IMR-90 (cell line): ENCODE results near the gene SLC25A34. TPM values are rescaled to one million over a fixed set of nuclear protein-coding genes. Genes with fewer than 3 reads are reported as not detected.

Experiments
- ATAC-seq: fragments of 200-7000 bp; cut with Tn5 transposase; 2 replicates; pipeline ENCODE4 v1.9.1; 2020; ENCODE audit warnings: low read depth, mild to moderate bottlenecking, moderate library complexity
- BruUV-seq: library from RNA; stranded (reverse); fragments of 400-500 nt; replicated peaks from 2 replicates; lab custom pipeline; 2021; lab: Mats Ljungman, UMichigan
- CTCF ChIA-PET: fragments of 300-600 bp; formaldehyde crosslinking; extraction: SDS; loops from one replicate; lab custom pipeline; 2021; ENCODE audit warnings: antibody characterized with exemption; lab: Yijun Ruan, JAX
- POLR2A ChIA-PET: fragments of 300-600 bp; sonication (Branson Sonifier 250); formaldehyde crosslinking; loops from one replicate; lab custom pipeline; 2022; ENCODE audit warnings: antibody characterized with exemption; ENCODE audit not compliant: unreplicated experiment; lab: Charles Lee
- DNase-seq: peaks from one replicate; pipeline ENCODE4 v3.0.0; 2013
- H2AFZ ChIP-seq: replicated peaks from 2 replicates; pipeline ENCODE3; 2013; ENCODE audit warnings: low read length, mild to moderate bottlenecking; ENCODE audit not compliant: poor library complexity
- H2AK5ac ChIP-seq: 2 replicates; pipeline ENCODE4 v1.6.1; 2013; ENCODE audit warnings: low read depth, low read length, inconsistent platforms
- H2AK9ac ChIP-seq: replicated peaks from 2 replicates; pipeline ENCODE3; 2013; ENCODE audit warnings: mild to moderate bottlenecking, low read depth, low read length, moderate library complexity; ENCODE audit not compliant: poor library complexity
- H2BK120ac ChIP-seq: 2 replicates; pipeline ENCODE4 v1.6.1; 2013; ENCODE audit warnings: low read depth, low read length, inconsistent platforms
- H2BK15ac ChIP-seq: 3 replicates; pipeline ENCODE4 v1.6.1; 2013; ENCODE audit warnings: low read depth, low read length, inconsistent platforms
- H2BK20ac ChIP-seq: 2 replicates; pipeline ENCODE4 v1.6.1; 2013; ENCODE audit warnings: low read depth, mild to moderate bottlenecking, inconsistent platforms, low read length, moderate library complexity
- H2BK5ac ChIP-seq: 2 replicates; pipeline ENCODE4 v1.6.1; 2013; ENCODE audit warnings: mild to moderate bottlenecking, low read depth, low read length, inconsistent platforms; ENCODE audit not compliant: poor library complexity, severe bottlenecking
- H3K14ac ChIP-seq: replicated peaks from 2 replicates; pipeline ENCODE4 v1.6.1; 2013; ENCODE audit warnings: low read depth, low read length, inconsistent platforms
- H3K18ac ChIP-seq: 2 replicates; pipeline ENCODE4 v1.6.1; 2013; ENCODE audit warnings: low read depth, low read length, control low read depth
- H3K23ac ChIP-seq: 2 replicates; pipeline ENCODE4 v1.6.1; 2013; ENCODE audit warnings: low read depth, low read length, inconsistent platforms
- H3K27ac ChIP-seq: 2 replicates; pipeline ENCODE4 v1.5.1; 2013; ENCODE audit warnings: mild to moderate bottlenecking, control low read depth, low read length; ENCODE audit not compliant: insufficient read depth
- H3K27me3 ChIP-seq: 2 replicates; pipeline ENCODE4 v1.6.1; 2013; ENCODE audit warnings: low read length; ENCODE audit not compliant: control insufficient read depth, insufficient read depth
- H3K36me3 ChIP-seq: 2 replicates; pipeline ENCODE4 v1.6.1; 2013; ENCODE audit warnings: low read length, mixed read lengths; ENCODE audit not compliant: control insufficient read depth, insufficient read depth
- H3K4ac ChIP-seq: 2 replicates; pipeline ENCODE4 v1.6.1; 2013; ENCODE audit warnings: low read depth, low read length, inconsistent platforms
- H3K4me1 ChIP-seq: 2 replicates; pipeline ENCODE4 v1.6.1; 2013; ENCODE audit warnings: low read length, mixed read lengths; ENCODE audit not compliant: control insufficient read depth, insufficient read depth
- H3K4me2 ChIP-seq: 2 replicates; pipeline ENCODE4 v1.6.1; 2013; ENCODE audit warnings: low read depth, mild to moderate bottlenecking, control low read depth, low read length, moderate library complexity
- H3K4me3 ChIP-seq: 2 replicates; pipeline ENCODE4 v1.5.1; 2013; ENCODE audit warnings: low read depth, mild to moderate bottlenecking, control low read depth, low read length, moderate library complexity; ENCODE audit not compliant: insufficient read depth
- H3K56ac ChIP-seq: 2 replicates; pipeline ENCODE4 v1.6.1; 2013; ENCODE audit warnings: low read length, inconsistent platforms; ENCODE audit not compliant: insufficient read depth; ENCODE audit errors: extremely low read depth
- H3K79me1 ChIP-seq, 2 experiments: 2 replicates each; pipeline ENCODE4 v1.6.1; 2013; ENCODE audit warnings: low read length in 2 of 2, inconsistent platforms in 1 of 2, low read depth in 1 of 2
- H3K9ac ChIP-seq: 2 replicates; pipeline ENCODE4 v1.6.1; 2013; ENCODE audit warnings: low read depth, low read length, control low read depth
- H3K9me1 ChIP-seq: 2 replicates; pipeline ENCODE4 v1.6.1; 2013; ENCODE audit warnings: low read length, inconsistent platforms; ENCODE audit not compliant: insufficient read depth
- H3K9me3 ChIP-seq: 2 replicates; pipeline ENCODE4 v1.6.1; 2013; ENCODE audit warnings: low read length; ENCODE audit not compliant: control insufficient read depth, insufficient read depth
- H4K20me1 ChIP-seq: 2 replicates; pipeline ENCODE4 v1.6.1; 2013; ENCODE audit warnings: low read length, inconsistent platforms; ENCODE audit not compliant: insufficient read depth
- H4K5ac ChIP-seq: 2 replicates; pipeline ENCODE4 v1.6.1; 2013; ENCODE audit warnings: mild to moderate bottlenecking, low read depth, low read length, control low read depth
- H4K8ac ChIP-seq, 2 experiments: 2 replicates each; pipeline ENCODE4 v1.6.1; 2013; ENCODE audit warnings: low read depth in 2 of 2, low read length in 2 of 2, control low read depth in 1 of 2, inconsistent platforms in 1 of 2
- H4K91ac ChIP-seq: 2 replicates; pipeline ENCODE4 v1.6.1; 2013; ENCODE audit warnings: low read depth, low read length, inconsistent platforms; ENCODE audit not compliant: insufficient read depth
- CEBPB ChIP-seq: IDR thresholded peaks from 2 replicates; pipeline ENCODE4 v1.6.1; 2012; ENCODE audit warnings: low read depth, low read length, improper control_type of control experiment
- CHD1 ChIP-seq: IDR thresholded peaks from 2 replicates; pipeline ENCODE4 v1.6.1; 2012; ENCODE audit warnings: low read depth, low read length, improper control_type of control experiment
- CTCF ChIP-seq: conservative IDR thresholded peaks from 2 replicates; pipeline ENCODE4 v1.5.1; 2012; ENCODE audit warnings: mild to moderate bottlenecking, low read depth, low read length, improper control_type of control experiment
- FOS ChIP-seq: fragments of 150-350 bp; IDR thresholded peaks from 2 replicates; pipeline ENCODE4 v1.6.1; 2016; ENCODE audit warnings: low read depth, low read length
- MAFK ChIP-seq: IDR thresholded peaks from 2 replicates; pipeline ENCODE4 v1.6.1; 2012; ENCODE audit warnings: low read depth, low read length, improper control_type of control experiment
- POLR2A ChIP-seq: IDR thresholded peaks from 2 replicates; pipeline ENCODE4 v1.6.1; 2012; ENCODE audit warnings: mild to moderate bottlenecking, low read depth, low read length
- RAD21 ChIP-seq: IDR thresholded peaks from 2 replicates; pipeline ENCODE4 v1.6.1; 2012; ENCODE audit warnings: low read length, improper control_type of control experiment
- RFX5 ChIP-seq: IDR thresholded peaks from 2 replicates; pipeline ENCODE4 v1.8.0; 2012; ENCODE audit warnings: low read depth, mild to moderate bottlenecking, low read length, moderate library complexity
- SMC3 ChIP-seq: fragments of 150-350 bp; IDR thresholded peaks from 2 replicates; pipeline ENCODE4 v1.6.1; 2016; ENCODE audit warnings: low read depth, mild to moderate bottlenecking, antibody characterized with exemption, low read length, moderate library complexity
- USF2 ChIP-seq: fragments of 150-350 bp; IDR thresholded peaks from 2 replicates; pipeline ENCODE4 v1.6.1; 2017; ENCODE audit warnings: mild to moderate bottlenecking, antibody characterized with exemption, low read length, low read depth
- WGBS, 2 experiments: methylation state at CpG; one replicate each; pipeline versions ENCODE4 v1.1.5 to v1.1.7; 2013; ENCODE audit warnings: missing lambda C conversion rate in 2 of 2; ENCODE audit not compliant: insufficient read length in 1 of 2; ENCODE audit errors: extremely low coverage in 2 of 2; 5-methylcytosine and 5-hydroxymethylcytosine counted together
- dilution Hi-C: fragments of 300-500 bp; cut with HindIII; formaldehyde crosslinking; loops from one replicate; pipeline ENCODE4 v1.14.3; 2018; ENCODE audit warnings: low sequenced_read_pairs; ENCODE audit not compliant: unreplicated experiment
- in situ Hi-C: fragments of 300-500 bp; cut with MboI; formaldehyde crosslinking; loops from 3 replicates; pipeline ENCODE4 v1.14.3; 2019; ENCODE audit warnings: low sequenced_read_pairs, inconsistent platforms, mixed read lengths
- intact Hi-C: fragments of 100-400 bp; cut with micrococcal nuclease; formaldehyde crosslinking; loops from 2 replicates; pipeline ENCODE4 v1.10.0; 2022
- polyA plus RNA-seq, 3 experiments: library from polyadenylated mRNA; depleted of rRNA; stranded (reverse); fragments of >200 nt; gene quantifications; 2 replicates each; pipeline ENCODE4 v1.2.3, GENCODE V29; 2012; ENCODE audit warnings: low replicate concordance in 1 of 3
- total RNA-seq: library from RNA; depleted of rRNA; stranded (reverse); fragments of >200 nt; gene quantifications from 2 replicates; pipeline ENCODE4 v1.2.3, GENCODE V29; 2012
- TF ChIP-seq, protein P1 (sequence below): fragments of 150-350 bp; IDR thresholded peaks from 2 replicates; pipeline ENCODE4 v1.6.1; 2016; ENCODE audit warnings: low read depth, mild to moderate bottlenecking, low read length, moderate library complexity, borderline replicate concordance

Gene SLC25A34
- total and polyA plus RNA-seq, 2 of the 4 experiments (the other 2 are of a cell fraction), result under 0.01 to 0.72 TPM

- peak overlapping the region; percentile 79 for H2AK9ac ChIP-seq
- H2BK15ac ChIP-seq, result no peak overlapping the region
- intact Hi-C loops (no loop called here), dilution Hi-C loops (no loop called here), in situ Hi-C loops (no loop called here)
- BruUV-seq, result TSS peak; percentile 24
- ATAC-seq (no peak), DNase-seq (no peak)
- peak overlapping the region; percentile 11 to 66; a peak in 3 of 4 replicates for H4K8ac ChIP-seq
- H3K4me2 ChIP-seq, result peak overlapping the region; percentile 70
- H3K27ac ChIP-seq, result peak overlapping the region; percentile 78; the same call in 1 of the 2 replicates
- peak overlapping the region; percentile 87 for H2AK5ac ChIP-seq
- POLR2A ChIA-PET, result no interaction called here
- CTCF ChIA-PET, result no interaction called here
- H3K9me1 ChIP-seq, result peaks cover 14% of the 10 kb centered on the region
- peak overlapping the region; percentile 92 for H3K4ac ChIP-seq
- no CpG with 5 or more reads among the region's 8 CpGs for WGBS, 2 experiments
- no peak overlapping the region for H2BK5ac ChIP-seq
- H4K20me1 ChIP-seq, result peaks cover 46% of the 10 kb centered on the region
- H3K23ac ChIP-seq, result peak overlapping the region; percentile 83
- 0 out of 2 replicates have a peak overlapping the region, but pooled peaks have one; percentile 63 for H3K56ac ChIP-seq
- H3K79me1 ChIP-seq, result peaks cover 19 to 55% of the 10 kb centered on the region in 2 experiments
- H3K9me3 ChIP-seq, result no peaks in the 10 kb centered on the region
- peak overlapping the region; percentile 41; the same call in 1 of the 2 replicates for H2BK120ac ChIP-seq
- TF ChIP-seq, protein P1, sequence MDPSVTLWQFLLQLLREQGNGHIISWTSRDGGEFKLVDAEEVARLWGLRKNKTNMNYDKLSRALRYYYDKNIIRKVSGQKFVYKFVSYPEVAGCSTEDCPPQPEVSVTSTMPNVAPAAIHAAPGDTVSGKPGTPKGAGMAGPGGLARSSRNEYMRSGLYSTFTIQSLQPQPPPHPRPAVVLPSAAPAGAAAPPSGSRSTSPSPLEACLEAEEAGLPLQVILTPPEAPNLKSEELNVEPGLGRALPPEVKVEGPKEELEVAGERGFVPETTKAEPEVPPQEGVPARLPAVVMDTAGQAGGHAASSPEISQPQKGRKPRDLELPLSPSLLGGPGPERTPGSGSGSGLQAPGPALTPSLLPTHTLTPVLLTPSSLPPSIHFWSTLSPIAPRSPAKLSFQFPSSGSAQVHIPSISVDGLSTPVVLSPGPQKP, result no peak
- no peak for TF ChIP-seq FOS
- TF ChIP-seq CHD1, result no peak
- TF ChIP-seq CEBPB, result no peak
- TF ChIP-seq CTCF, result no peak
- TF ChIP-seq RAD21, result no peak
- no peak for TF ChIP-seq MAFK
- no peak for TF ChIP-seq RFX5
- TF ChIP-seq USF2, result no peak
- TF ChIP-seq POLR2A, result no peak
- TF ChIP-seq SMC3, result no peak
- peaks cover 22% of the 10 kb centered on the region for H3K36me3 ChIP-seq
- peak overlapping the region; percentile 13; the same call in 1 of the 2 replicates for H4K5ac ChIP-seq
- H4K91ac ChIP-seq, result peak overlapping the region; percentile 35; the same call in 1 of the 2 replicates
- H3K27me3 ChIP-seq, result no peaks in the 10 kb centered on the region
- peak overlapping the region; percentile 14 for H2AFZ ChIP-seq
- H3K14ac ChIP-seq, result peak overlapping the region; percentile 73
- peak overlapping the region; percentile 21; the same call in 1 of the 2 replicates for H3K4me3 ChIP-seq
- peak overlapping the region; percentile 8; the same call in 1 of the 2 replicates for H3K18ac ChIP-seq
- peak overlapping the region; percentile 32; the same call in 1 of the 2 replicates for H3K9ac ChIP-seq
- H3K4me1 ChIP-seq, result peaks cover 19% of the 10 kb centered on the region
- peak overlapping the region; percentile 50; the same call in 1 of the 2 replicates for H2BK20ac ChIP-seq
Measured at GRCh38 chr1:15761366-15762128, 25.5 kb downstream of the SLC25A34 start.
